Endothelial cell of umbilical vein (primary cell): ENCODE measurements around the gene METRNL.

Source experiments
- EZH2 ChIP-seq: IDR thresholded peaks from 2 replicates; pipeline ENCODE4 v1.6.1; 2012; ENCODE audit warnings: borderline replicate concordance, low read depth, mild to moderate bottlenecking, moderate library complexity, low read length, inconsistent platforms; ENCODE audit not compliant: severe bottlenecking
- POLR2A ChIP-seq: IDR thresholded peaks from 2 replicates; pipeline ENCODE4 v1.6.1; 2012; ENCODE audit warnings: low read depth, mild to moderate bottlenecking, control low read depth, low read length
- POLR2AphosphoS5 ChIP-seq: IDR thresholded peaks from 2 replicates; pipeline ENCODE4 v1.6.1; 2012; ENCODE audit warnings: low read depth, mild to moderate bottlenecking, control low read depth, low read length, moderate library complexity; ENCODE audit not compliant: insufficient read depth
- TF ChIP-seq, protein P1 (sequence below), 2 donors: IDR thresholded peaks; 1 replicate in 1 of 2; 2 replicates in 1 of 2; pipeline ENCODE4 v1.5.1; 2011; ENCODE audit warnings: low read length in 2 of 2, mild to moderate bottlenecking in 2 of 2, moderate library complexity in 2 of 2, control low read depth in 1 of 2, inconsistent platforms in 1 of 2, low read depth in 1 of 2; ENCODE audit not compliant: insufficient read depth in 1 of 2; ENCODE audit errors: extremely low read depth in 1 of 2

DNA sequence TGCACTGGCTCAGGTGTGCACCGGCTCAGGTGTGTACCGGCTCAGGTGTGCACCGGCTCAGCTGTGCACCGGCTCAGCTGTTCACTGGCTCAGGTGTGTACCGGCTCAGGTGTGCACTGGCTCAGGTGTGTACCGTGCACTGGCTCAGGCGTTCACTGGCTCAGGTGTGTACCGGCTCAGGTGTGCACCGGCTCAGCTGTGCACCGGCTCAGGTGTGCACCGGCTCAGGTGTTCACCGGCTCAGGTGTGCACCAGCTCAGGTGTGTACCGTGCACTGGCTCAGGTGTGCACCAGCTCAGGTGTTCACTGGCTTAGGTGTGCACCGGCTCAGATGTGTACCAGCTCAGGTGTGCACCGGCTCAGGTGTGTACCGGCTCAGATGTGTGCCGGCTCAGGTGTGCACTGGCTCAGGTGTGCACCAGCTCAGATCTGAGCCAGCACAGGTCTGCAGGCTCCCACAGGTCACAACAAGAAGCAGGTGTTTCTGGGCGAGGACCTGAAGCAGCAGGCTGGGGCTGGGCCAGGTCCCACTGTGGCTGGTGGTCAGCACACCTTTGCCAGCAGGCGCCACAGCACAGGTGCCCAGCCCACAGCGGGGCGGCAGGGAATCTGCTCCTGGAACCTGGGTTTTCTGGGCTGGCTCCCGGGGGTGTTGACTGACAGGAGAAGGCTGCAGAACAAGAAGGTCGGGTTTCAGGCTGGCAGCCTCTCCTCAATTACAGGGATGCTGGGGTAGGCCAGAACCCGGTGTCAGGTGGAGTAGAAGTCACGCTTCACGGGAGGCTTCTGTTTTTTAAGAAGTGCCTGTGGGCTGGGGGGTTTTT lies 17.2 kb downstream of the METRNL start:
- TF ChIP-seq POLR2A: no peak
- TF ChIP-seq, protein P1, sequence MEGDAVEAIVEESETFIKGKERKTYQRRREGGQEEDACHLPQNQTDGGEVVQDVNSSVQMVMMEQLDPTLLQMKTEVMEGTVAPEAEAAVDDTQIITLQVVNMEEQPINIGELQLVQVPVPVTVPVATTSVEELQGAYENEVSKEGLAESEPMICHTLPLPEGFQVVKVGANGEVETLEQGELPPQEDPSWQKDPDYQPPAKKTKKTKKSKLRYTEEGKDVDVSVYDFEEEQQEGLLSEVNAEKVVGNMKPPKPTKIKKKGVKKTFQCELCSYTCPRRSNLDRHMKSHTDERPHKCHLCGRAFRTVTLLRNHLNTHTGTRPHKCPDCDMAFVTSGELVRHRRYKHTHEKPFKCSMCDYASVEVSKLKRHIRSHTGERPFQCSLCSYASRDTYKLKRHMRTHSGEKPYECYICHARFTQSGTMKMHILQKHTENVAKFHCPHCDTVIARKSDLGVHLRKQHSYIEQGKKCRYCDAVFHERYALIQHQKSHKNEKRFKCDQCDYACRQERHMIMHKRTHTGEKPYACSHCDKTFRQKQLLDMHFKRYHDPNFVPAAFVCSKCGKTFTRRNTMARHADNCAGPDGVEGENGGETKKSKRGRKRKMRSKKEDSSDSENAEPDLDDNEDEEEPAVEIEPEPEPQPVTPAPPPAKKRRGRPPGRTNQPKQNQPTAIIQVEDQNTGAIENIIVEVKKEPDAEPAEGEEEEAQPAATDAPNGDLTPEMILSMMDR (IDR thresholded peaks at IDR 0.05; ENCODE audit: extremely low read depth in 1 of 2, insufficient read depth in 1 of 2, low read depth in 1 of 2, low read length in 2 of 2): no peak
- no peak for TF ChIP-seq EZH2
- TF ChIP-seq POLR2AphosphoS5: no peak
